HCT116 (cell line): ENCODE results near the gene BORCS8. TPM values are rescaled to one million over a fixed set of nuclear protein-coding genes. Genes with fewer than 3 reads are reported as not detected.

Experiments used
- ATAC-seq: fragments of 200-7000 bp; cut with Tn5 transposase; 2 replicates; pipeline ENCODE4 v1.9.1; 2020; ENCODE audit warnings: mild to moderate bottlenecking, moderate library complexity
- BruUV-seq: library from RNA; stranded (reverse); fragments of 400-500 nt; replicated peaks from 2 replicates; lab custom pipeline; 2021; lab: Mats Ljungman, UMichigan
- CTCF ChIA-PET: fragments of 300-600 bp; sonication (Branson Sonifier 250); formaldehyde crosslinking; loops from one replicate; lab custom pipeline; 2021; ENCODE audit warnings: antibody characterized with exemption; lab: Charles Lee
- POLR2A ChIA-PET: fragments of 300-600, 350-600 bp; sonication (Branson Sonifier 250); formaldehyde crosslinking; loops from one replicate; lab custom pipeline; 2021; ENCODE audit warnings: antibody characterized with exemption; lab: Charles Lee
- RAD21 ChIA-PET, 2 experiments: fragments of 300-600 bp; sonication (Branson Sonifier 250); formaldehyde crosslinking; loops; one replicate each; lab custom pipeline; 2023; ENCODE audit warnings: low total read pairs in 2 of 2; ENCODE audit not compliant: uncharacterized antibody in 2 of 2, unreplicated experiment in 2 of 2, low non-redundant PET in 1 of 2; lab: Charles Lee
- DNase-seq: peaks from one replicate; pipeline ENCODE4 v3.0.0-alpha.2; 2010; ENCODE audit warnings: low read depth, low spot score
- H2AFZ ChIP-seq: fragments of 200-600 bp; shearing (Covaris generic), sonication (generic); 2 replicates; pipeline ENCODE4 v1.6.1; 2017; ENCODE audit warnings: low read depth, mixed run types, mixed read lengths, antibody characterized with exemption, low read length; ENCODE audit not compliant: poor library complexity, severe bottlenecking
- H3K27ac ChIP-seq: 2 replicates; pipeline ENCODE4 v1.5.1; 2012; ENCODE audit warnings: low read depth, low read length
- H3K27me3 ChIP-seq: fragments of 200-600 bp; sonication (generic); 2 replicates; pipeline ENCODE4 v1.6.1; 2016; ENCODE audit warnings: mixed run types, low read length, mixed read lengths; ENCODE audit not compliant: insufficient read depth
- H3K36me3 ChIP-seq, 2 experiments: fragments of 200-500 bp in 1 of 2; fragments of 200-600 bp in 1 of 2; sonication (Bioruptor generic) in 1 of 2; sonication (generic) in 1 of 2; 2 replicates each; pipeline versions ENCODE4 v1.5.1 to v1.6.1; 2014 to 2016; ENCODE audit warnings: low read length in 2 of 2, inconsistent platforms in 1 of 2, mixed read lengths in 1 of 2, mixed run types in 1 of 2; ENCODE audit not compliant: insufficient read depth in 2 of 2, control insufficient read depth in 1 of 2
- H3K4me1 ChIP-seq, 2 experiments: fragments of 200-600 bp in 1 of 2; sonication (generic) in 1 of 2; 2 replicates each; pipeline versions ENCODE4 v1.5.1 to v1.6.1; 2012 to 2017; ENCODE audit warnings: low read length in 2 of 2, inconsistent platforms in 1 of 2, mild to moderate bottlenecking in 1 of 2, mixed read lengths in 1 of 2, mixed run types in 1 of 2, moderate library complexity in 1 of 2; ENCODE audit not compliant: insufficient read depth in 2 of 2, control insufficient read depth in 1 of 2
- H3K4me2 ChIP-seq: fragments of 200-600 bp; sonication (generic); 2 replicates; pipeline ENCODE4 v1.6.1; 2017; ENCODE audit warnings: mixed run types, low read length, mixed read lengths
- H3K4me3 ChIP-seq, 2 experiments: fragments of 200-600 bp in 1 of 2; sonication (generic) in 1 of 2; replicated peaks in 1 of 2; 2 replicates each; pipeline ENCODE4 v1.5.1; 2011 to 2016; ENCODE audit warnings: low read length in 2 of 2, control low read depth in 1 of 2, low read depth in 1 of 2, mild to moderate bottlenecking in 1 of 2, mixed read lengths in 1 of 2, mixed run types in 1 of 2
- H3K79me2 ChIP-seq: fragments of 200-600 bp; sonication (generic); 2 replicates; pipeline ENCODE4 v1.6.1; 2017; ENCODE audit warnings: mild to moderate bottlenecking, mixed run types, low read length, moderate library complexity, mixed read lengths; ENCODE audit not compliant: insufficient read depth
- H3K9ac ChIP-seq: fragments of 200-600 bp; sonication (generic); 2 replicates; pipeline ENCODE4 v1.6.1; 2016; ENCODE audit warnings: low read length, mixed read lengths
- H3K9me2 ChIP-seq: fragments of 200-600 bp; sonication (generic), shearing (Covaris generic); 2 replicates; pipeline ENCODE4 v1.6.1; 2017; ENCODE audit warnings: mixed run types, mild to moderate bottlenecking, moderate library complexity; ENCODE audit not compliant: insufficient read depth
- H3K9me3 ChIP-seq, 2 experiments: fragments of 200-500 bp in 1 of 2; fragments of 200-600 bp in 1 of 2; sonication (Bioruptor generic) in 1 of 2; sonication (generic) in 1 of 2; 2 replicates each; pipeline ENCODE4 v1.6.1; 2014 to 2017; ENCODE audit warnings: low read length in 2 of 2, mixed read lengths in 2 of 2, inconsistent platforms in 1 of 2, low read depth in 1 of 2, mild to moderate bottlenecking in 1 of 2, mixed run types in 1 of 2, moderate library complexity in 1 of 2; ENCODE audit not compliant: control insufficient read depth in 1 of 2, insufficient read depth in 1 of 2
- H4K20me1 ChIP-seq: fragments of 200-600 bp; sonication (generic), shearing (Covaris generic); 2 replicates; pipeline ENCODE4 v1.6.1; 2017; ENCODE audit warnings: mixed run types, mild to moderate bottlenecking, moderate library complexity; ENCODE audit not compliant: insufficient read depth
- ATF3 ChIP-seq: IDR thresholded peaks from 2 replicates; pipeline ENCODE4 v1.6.1; 2012
- CBX3 ChIP-seq: IDR thresholded peaks from 2 replicates; pipeline ENCODE4 v1.6.1; 2012; ENCODE audit warnings: low read depth
- EGR1 ChIP-seq: IDR thresholded peaks from 2 replicates; pipeline ENCODE4 v1.6.1; 2012; ENCODE audit warnings: low read depth
- ELF1 ChIP-seq: IDR thresholded peaks from 2 replicates; pipeline ENCODE4 v1.6.1; 2012; ENCODE audit warnings: low read depth, borderline replicate concordance
- EZH2 ChIP-seq: fragments of 200-600 bp; sonication (generic); IDR thresholded peaks from 2 replicates; pipeline ENCODE4 v1.6.1; 2017; ENCODE audit warnings: antibody characterized with exemption, mixed run types
- EZH2phosphoT487 ChIP-seq: fragments of 200-600 bp; IDR thresholded peaks from 2 replicates; pipeline ENCODE4 v1.6.1; 2018; ENCODE audit warnings: antibody characterized with exemption, borderline replicate concordance
- FOSL1 ChIP-seq: IDR thresholded peaks from 2 replicates; pipeline ENCODE4 v1.6.1; 2012; ENCODE audit warnings: low read depth
- JUND ChIP-seq: IDR thresholded peaks from 2 replicates; pipeline ENCODE4 v1.6.1; 2012
- MAX ChIP-seq: IDR thresholded peaks from 2 replicates; pipeline ENCODE4 v1.6.1; 2012
- POLR2A ChIP-seq: IDR thresholded peaks from 2 replicates; pipeline ENCODE4 v1.7.0; 2011; ENCODE audit warnings: borderline replicate concordance; ENCODE audit not compliant: insufficient read depth, insufficient read length; ENCODE audit errors: extremely low read depth
- POLR2AphosphoS5 ChIP-seq: IDR thresholded peaks from 2 replicates; pipeline ENCODE4 v1.6.1; 2011; ENCODE audit warnings: mild to moderate bottlenecking, low read depth, low read length, moderate library complexity
- REST ChIP-seq: IDR thresholded peaks from 2 replicates; pipeline ENCODE4 v1.6.1; 2012; ENCODE audit warnings: low read depth
- SIN3A ChIP-seq: IDR thresholded peaks from 2 replicates; pipeline ENCODE4 v1.6.1; 2012; ENCODE audit warnings: low read depth
- SP1 ChIP-seq: IDR thresholded peaks from 2 replicates; pipeline ENCODE4 v1.6.1; 2012; ENCODE audit warnings: low read depth
- SRF ChIP-seq: IDR thresholded peaks from 2 replicates; pipeline ENCODE4 v1.6.1; 2012; ENCODE audit warnings: low read depth
- TCF7L2 ChIP-seq: IDR thresholded peaks from 2 replicates; pipeline ENCODE4 v1.7.0; 2011; ENCODE audit warnings: borderline replicate concordance, inconsistent platforms; ENCODE audit not compliant: insufficient read depth, insufficient read length; ENCODE audit errors: extremely low read depth
- YY1 ChIP-seq: IDR thresholded peaks from 2 replicates; pipeline ENCODE4 v1.6.1; 2011; ENCODE audit warnings: low read length, low read depth, moderate library complexity, mild to moderate bottlenecking; ENCODE audit not compliant: insufficient replicate concordance; ENCODE audit errors: extremely low read depth
- ZBTB33 ChIP-seq: IDR thresholded peaks from 2 replicates; pipeline ENCODE4 v1.6.1; 2011; ENCODE audit warnings: mild to moderate bottlenecking, low read length, moderate library complexity; ENCODE audit not compliant: insufficient replicate concordance; ENCODE audit errors: extremely low read depth
- ZNF274 ChIP-seq: fragments of 200-500 bp; sonication (Bioruptor generic); IDR thresholded peaks from 2 replicates; pipeline ENCODE4 v1.6.1; 2014; ENCODE audit warnings: mild to moderate bottlenecking, low read depth, low read length, inconsistent platforms
- intact Hi-C: fragments of 100-400 bp; cut with micrococcal nuclease; formaldehyde crosslinking; loops from 2 replicates; pipeline ENCODE4 v1.10.0; 2022
- total RNA-seq: library from RNA; stranded (reverse); gene quantifications from one replicate; pipeline ENCODE4 v1.2.1, GENCODE V29; 2021; ENCODE audit not compliant: unreplicated experiment

Gene BORCS8
- total RNA-seq, 1 experiment from 2014 or later: 17.1 TPM

GRCh38 chr19:19193926-19194325, 2.0 kb upstream of the BORCS8 start:
- H3K79me2 ChIP-seq: peaks cover 40% of the 10 kb centered on the region
- H3K4me2 ChIP-seq: peak overlapping the region; percentile 98
- DNase-seq (no peak), ATAC-seq (no peak)
- RAD21 ChIA-PET: no interaction called here
- peak overlapping the region; percentile 98; the same call in 1 of the 2 replicates for H3K9ac ChIP-seq
- no peak for TF ChIP-seq ELF1
- no peak for TF ChIP-seq ZNF274
- TF ChIP-seq POLR2AphosphoS5: no peak
- no peak for TF ChIP-seq EGR1
- no peak for TF ChIP-seq SP1
- no peak for TF ChIP-seq TCF7L2
- no peak for TF ChIP-seq MAX
- no peak for TF ChIP-seq EZH2
- no peak for TF ChIP-seq REST
- TF ChIP-seq POLR2A: no peak
- no peak for TF ChIP-seq ZBTB33
- TF ChIP-seq JUND: no peak
- no peak for TF ChIP-seq SIN3A
- no peak for TF ChIP-seq EZH2phosphoT487
- TF ChIP-seq CBX3: no peak
- TF ChIP-seq ATF3: no peak
- TF ChIP-seq YY1: no peak
- TF ChIP-seq FOSL1: no peak
- no peak for TF ChIP-seq SRF
- CTCF ChIA-PET: interaction anchor here (1.3 kb wide), 1 partner anchor 19 kb away, joined by 7 read pairs; no protein-coding TSS in a partner anchor
- H3K27ac ChIP-seq: peak overlapping the region; percentile 84; the same call in 1 of the 2 replicates
- intact Hi-C loops: no loop called here
- no peaks in the 10 kb centered on the region for H3K9me3 ChIP-seq
- peaks cover 3 to 7% of the 10 kb centered on the region in 2 experiments; a peak in 2 of 4 replicates for H3K36me3 ChIP-seq
- peak overlapping the region; percentile 98 to 99 for H3K4me3 ChIP-seq
- H3K27me3 ChIP-seq: no peaks in the 10 kb centered on the region
- no peak overlapping the region for H2AFZ ChIP-seq
- no peaks in the 10 kb centered on the region for H4K20me1 ChIP-seq
- peaks cover 16 to 22% of the 10 kb centered on the region in 2 experiments; a peak in 3 of 4 replicates for H3K4me1 ChIP-seq
- POLR2A ChIA-PET: interaction anchor here (2.1 kb wide), 1 partner anchor 9 kb away, joined by 15 read pairs; the partner anchor contains the start of gene NR2C2AP
- BruUV-seq: no TSS peak
- H3K9me2 ChIP-seq: no peaks in the 10 kb centered on the region
